Mesendoderm (in vitro differentiated cells): ENCODE data around the gene ZDHHC13.

Experiments
- DNase-seq: peaks from one replicate; pipeline ENCODE4 v3.0.0; 2013
- H2AK5ac ChIP-seq: 2 replicates; pipeline ENCODE4 v1.6.1; 2013; ENCODE audit warnings: low read length, inconsistent platforms
- H2BK120ac ChIP-seq: 2 replicates; pipeline ENCODE4 v1.6.1; 2013; ENCODE audit warnings: low read depth, mild to moderate bottlenecking, low read length, moderate library complexity, mixed read lengths
- H2BK15ac ChIP-seq: replicated peaks from 2 replicates; pipeline ENCODE4 v1.6.1; 2013; ENCODE audit warnings: low read depth, mild to moderate bottlenecking, moderate library complexity
- H2BK5ac ChIP-seq: 2 replicates; pipeline ENCODE4 v1.6.1; 2013; ENCODE audit warnings: low read length, inconsistent platforms
- H3K18ac ChIP-seq: 2 replicates; pipeline ENCODE4 v1.6.1; 2013; ENCODE audit warnings: mild to moderate bottlenecking, low read length, mixed read lengths
- H3K23ac ChIP-seq: one replicate; pipeline ENCODE4 v1.6.1; 2013; ENCODE audit warnings: low read length
- H3K27ac ChIP-seq: 2 replicates; pipeline ENCODE4 v1.5.1; 2013; ENCODE audit warnings: low read depth, mild to moderate bottlenecking, inconsistent platforms, low read length, moderate library complexity
- H3K27me3 ChIP-seq: 2 replicates; pipeline ENCODE4 v1.6.1; 2013; ENCODE audit warnings: low read length, control low read depth, mild to moderate bottlenecking, inconsistent platforms; ENCODE audit not compliant: insufficient read depth, poor library complexity
- H3K36me3 ChIP-seq: 2 replicates; pipeline ENCODE4 v1.6.1; 2013; ENCODE audit warnings: low read length, inconsistent platforms; ENCODE audit not compliant: control insufficient read depth, insufficient read depth
- H3K4ac ChIP-seq: one replicate; pipeline ENCODE4 v1.6.1; 2013; ENCODE audit warnings: low read depth, mild to moderate bottlenecking, low read length, moderate library complexity
- H3K4me1 ChIP-seq: 2 replicates; pipeline ENCODE4 v1.6.1; 2013; ENCODE audit warnings: low read depth, low read length, inconsistent platforms; ENCODE audit not compliant: control insufficient read depth
- H3K4me2 ChIP-seq: 2 replicates; pipeline ENCODE4 v1.6.1; 2013; ENCODE audit warnings: low read length
- H3K4me3 ChIP-seq: 2 replicates; pipeline ENCODE4 v1.5.1; 2013; ENCODE audit warnings: mild to moderate bottlenecking, low read length
- H3K56ac ChIP-seq: one replicate; pipeline ENCODE4 v1.6.1; 2013; ENCODE audit warnings: low read length
- H3K79me1 ChIP-seq: 2 replicates; pipeline ENCODE4 v1.6.1; 2013; ENCODE audit warnings: low read length, inconsistent platforms
- H3K79me2 ChIP-seq: 2 replicates; pipeline ENCODE4 v1.6.1; 2013; ENCODE audit warnings: mild to moderate bottlenecking, low read length; ENCODE audit not compliant: control insufficient read depth, insufficient read depth
- H3K9ac ChIP-seq: 2 replicates; pipeline ENCODE4 v1.6.1; 2013; ENCODE audit warnings: low read length, inconsistent platforms
- H4K5ac ChIP-seq: one replicate; pipeline ENCODE4 v1.6.1; 2013; ENCODE audit warnings: low read length
- H4K8ac ChIP-seq: one replicate; pipeline ENCODE4 v1.6.1; 2013; ENCODE audit warnings: low read depth, mild to moderate bottlenecking, control low read depth, low read length, moderate library complexity
- WGBS: extraction: QIAGEN DNeasy Blood & Tissue Kit; methylation state at CpG from one replicate; pipeline ENCODE4 v1.1.7; 2013; ENCODE audit warnings: low lambda C conversion rate, missing lambda C conversion rate; ENCODE audit not compliant: insufficient coverage; ENCODE audit errors: extremely low coverage; 5-methylcytosine and 5-hydroxymethylcytosine counted together

The ZDHHC13 gene

GRCh38 chr11:19076744-19077589, 40.0 kb upstream of the ZDHHC13 start:
- no peak overlapping the region for H3K9ac ChIP-seq
- H3K23ac ChIP-seq, result no peak overlapping the region
- DNase-seq, result peak; percentile 51
- no peak overlapping the region for H3K4me3 ChIP-seq
- no peak overlapping the region for H3K18ac ChIP-seq
- no peak overlapping the region for H2BK5ac ChIP-seq
- H3K36me3 ChIP-seq, result no peaks in the 10 kb centered on the region
- no peaks in the 10 kb centered on the region for H3K27me3 ChIP-seq
- H3K56ac ChIP-seq, result no peak overlapping the region
- H3K4ac ChIP-seq, result no peak overlapping the region
- H2BK120ac ChIP-seq, result no peak overlapping the region
- H3K27ac ChIP-seq, result no peak overlapping the region
- H2BK15ac ChIP-seq, result no peak overlapping the region
- no peak overlapping the region for H3K4me2 ChIP-seq
- no peak overlapping the region for H4K8ac ChIP-seq
- H2AK5ac ChIP-seq, result no peak overlapping the region
- H3K79me2 ChIP-seq, result no peaks in the 10 kb centered on the region
- H3K79me1 ChIP-seq, result no peaks in the 10 kb centered on the region
- WGBS, result no CpG with 5 or more reads among the region's 10 CpGs
- no peak overlapping the region for H4K5ac ChIP-seq
- peaks cover 5% of the 10 kb centered on the region for H3K4me1 ChIP-seq

- Histone ChIP-seq H3K79me2 (no peaks in the 10 kb centered on the region), H3K4me1 (peaks cover 5% of the 10 kb centered on the region), H3K36me3 (no peaks in the 10 kb centered on the region), H3K23ac (no peak overlapping the region), H2BK120ac (no peak overlapping the region), H3K4me2 (no peak overlapping the region), H2BK5ac (no peak overlapping the region), H3K4me3 (no peak overlapping the region), H3K4ac (no peak overlapping the region), H3K18ac (no peak overlapping the region), H3K9ac (no peak overlapping the region), H2AK5ac (no peak overlapping the region), H3K56ac (peak overlapping the region; percentile 44), H4K8ac (no peak overlapping the region), H3K27me3 (no peaks in the 10 kb centered on the region), H4K5ac (no peak overlapping the region), H2BK15ac (no peak overlapping the region), H3K79me1 (no peaks in the 10 kb centered on the region), H3K27ac (no peak overlapping the region)
- DNase-seq, result no peak
Measured at GRCh38 chr11:19077965-19078364, 39.0 kb upstream of the ZDHHC13 start.

- H2AK5ac ChIP-seq, result no peak overlapping the region
- no peaks in the 10 kb centered on the region for H3K27me3 ChIP-seq
- H4K5ac ChIP-seq, result no peak overlapping the region
- H2BK120ac ChIP-seq, result no peak overlapping the region
- H3K79me1 ChIP-seq, result no peaks in the 10 kb centered on the region
- H3K18ac ChIP-seq, result no peak overlapping the region
- H3K56ac ChIP-seq, result no peak overlapping the region
- peak; percentile 61 for DNase-seq
- peaks cover 4% of the 10 kb centered on the region for H3K4me1 ChIP-seq
- no peaks in the 10 kb centered on the region for H3K36me3 ChIP-seq
- no peak overlapping the region for H3K23ac ChIP-seq
- H3K4me2 ChIP-seq, result no peak overlapping the region
- H3K9ac ChIP-seq, result no peak overlapping the region
- H3K27ac ChIP-seq, result no peak overlapping the region
- no peak overlapping the region for H2BK15ac ChIP-seq
- H3K79me2 ChIP-seq, result no peaks in the 10 kb centered on the region
- no peak overlapping the region for H3K4me3 ChIP-seq
- H2BK5ac ChIP-seq, result no peak overlapping the region
- H3K4ac ChIP-seq, result no peak overlapping the region
- no CpG with 5 or more reads among the region's 6 CpGs for WGBS
- no peak overlapping the region for H4K8ac ChIP-seq
Measured at GRCh38 chr11:19079643-19080440, 37.1 kb upstream of the ZDHHC13 start.

- H4K5ac ChIP-seq, result no peak overlapping the region
- no CpG with 5 or more reads among the region's 6 CpGs for WGBS
- H3K4ac ChIP-seq, result no peak overlapping the region
- H3K4me3 ChIP-seq, result no peak overlapping the region
- H3K27me3 ChIP-seq, result no peaks in the 10 kb centered on the region
- peak overlapping the region; percentile 14 for H2AK5ac ChIP-seq
- H3K9ac ChIP-seq, result no peak overlapping the region
- no peak overlapping the region for H3K56ac ChIP-seq
- H3K23ac ChIP-seq, result no peak overlapping the region
- no peak overlapping the region for H2BK5ac ChIP-seq
- no peak overlapping the region for H2BK15ac ChIP-seq
- H4K8ac ChIP-seq, result no peak overlapping the region
- DNase-seq, result no peak
- no peak overlapping the region for H2BK120ac ChIP-seq
- peaks cover 4% of the 10 kb centered on the region for H3K4me1 ChIP-seq
- no peak overlapping the region for H3K27ac ChIP-seq
- no peak overlapping the region for H3K18ac ChIP-seq
- no peaks in the 10 kb centered on the region for H3K79me2 ChIP-seq
- H3K36me3 ChIP-seq, result no peaks in the 10 kb centered on the region
- H3K79me1 ChIP-seq, result no peaks in the 10 kb centered on the region
- no peak overlapping the region for H3K4me2 ChIP-seq
Measured at GRCh38 chr11:19080579-19080993, 36.4 kb upstream of the ZDHHC13 start.

GRCh38 chr11:19083166-19083565, 33.8 kb upstream of the ZDHHC13 start:
- peaks cover 4% of the 10 kb centered on the region for H3K4me1 ChIP-seq
- no peak overlapping the region for H3K56ac ChIP-seq
- H3K27ac ChIP-seq, result no peak overlapping the region
- no peak overlapping the region for H3K4me3 ChIP-seq
- no peak overlapping the region for H4K8ac ChIP-seq
- H2BK15ac ChIP-seq, result no peak overlapping the region
- H3K4ac ChIP-seq, result no peak overlapping the region
- no peaks in the 10 kb centered on the region for H3K36me3 ChIP-seq
- no peak overlapping the region for H4K5ac ChIP-seq
- DNase-seq, result no peak
- no peak overlapping the region for H3K18ac ChIP-seq
- H2AK5ac ChIP-seq, result no peak overlapping the region
- H2BK5ac ChIP-seq, result no peak overlapping the region
- WGBS, result no CpG with 5 or more reads among the region's 1 CpG
- no peak overlapping the region for H3K4me2 ChIP-seq
- H2BK120ac ChIP-seq, result no peak overlapping the region
- no peak overlapping the region for H3K23ac ChIP-seq
- no peaks in the 10 kb centered on the region for H3K27me3 ChIP-seq
- no peaks in the 10 kb centered on the region for H3K79me1 ChIP-seq
- H3K79me2 ChIP-seq, result no peaks in the 10 kb centered on the region
- no peak overlapping the region for H3K9ac ChIP-seq
